ENCODE results near the gene PCLO.

PCLO gene

GRCh38 chr7:83156006-83156405, 6.7 kb downstream of the PCLO start:
- TF ChIP-seq, protein P1, sequence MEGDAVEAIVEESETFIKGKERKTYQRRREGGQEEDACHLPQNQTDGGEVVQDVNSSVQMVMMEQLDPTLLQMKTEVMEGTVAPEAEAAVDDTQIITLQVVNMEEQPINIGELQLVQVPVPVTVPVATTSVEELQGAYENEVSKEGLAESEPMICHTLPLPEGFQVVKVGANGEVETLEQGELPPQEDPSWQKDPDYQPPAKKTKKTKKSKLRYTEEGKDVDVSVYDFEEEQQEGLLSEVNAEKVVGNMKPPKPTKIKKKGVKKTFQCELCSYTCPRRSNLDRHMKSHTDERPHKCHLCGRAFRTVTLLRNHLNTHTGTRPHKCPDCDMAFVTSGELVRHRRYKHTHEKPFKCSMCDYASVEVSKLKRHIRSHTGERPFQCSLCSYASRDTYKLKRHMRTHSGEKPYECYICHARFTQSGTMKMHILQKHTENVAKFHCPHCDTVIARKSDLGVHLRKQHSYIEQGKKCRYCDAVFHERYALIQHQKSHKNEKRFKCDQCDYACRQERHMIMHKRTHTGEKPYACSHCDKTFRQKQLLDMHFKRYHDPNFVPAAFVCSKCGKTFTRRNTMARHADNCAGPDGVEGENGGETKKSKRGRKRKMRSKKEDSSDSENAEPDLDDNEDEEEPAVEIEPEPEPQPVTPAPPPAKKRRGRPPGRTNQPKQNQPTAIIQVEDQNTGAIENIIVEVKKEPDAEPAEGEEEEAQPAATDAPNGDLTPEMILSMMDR (conservative IDR thresholded peaks at IDR 0.05; ENCODE audit: low read depth, low read length), result no peak
- DNase-seq (ENCODE audit: low read depth), result no peak
- no peak overlapping the region for H3K4me3 ChIP-seq (ENCODE audit: low read length)

DNA sequence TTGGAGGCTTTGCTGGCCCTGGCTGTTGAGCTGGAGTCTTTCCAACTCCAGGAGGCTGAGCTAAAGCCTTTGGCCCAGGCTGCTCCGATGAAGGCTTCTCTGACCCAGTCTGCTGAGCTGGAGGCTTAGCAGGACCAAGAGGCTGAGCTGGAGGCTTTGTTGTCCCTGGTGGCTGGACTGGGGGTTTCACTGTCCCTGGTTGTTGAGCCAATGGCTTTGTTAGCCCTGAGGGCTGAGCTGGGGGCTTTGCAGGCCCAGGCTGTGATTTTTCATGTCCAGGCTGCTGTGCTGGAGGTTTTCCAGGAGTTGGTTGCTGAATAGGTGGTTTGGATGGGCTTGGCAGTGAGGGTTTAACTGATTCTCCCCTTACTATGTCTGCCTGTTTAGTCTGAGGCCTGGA, 7.3 kb downstream of the PCLO start:
- H3K4me3 ChIP-seq (ENCODE audit: low read length), result no peak overlapping the region
- DNase-seq (ENCODE audit: low read depth), result no peak
- TF ChIP-seq, protein P1 (conservative IDR thresholded peaks at IDR 0.05; ENCODE audit: low read depth, low read length), result no peak

- no peak for DNase-seq (ENCODE audit: low read depth)
- TF ChIP-seq, protein P1 (conservative IDR thresholded peaks at IDR 0.05; ENCODE audit: low read depth, low read length), result no peak
- H3K4me3 ChIP-seq (ENCODE audit: low read length), result no peak overlapping the region
Measured at GRCh38 chr7:83153419-83153818, 9.3 kb downstream of the PCLO start.

GRCh38 chr7:83150310-83150709, 12.4 kb downstream of the PCLO start:
- DNase-seq (ENCODE audit: low read depth), result no peak
- no peak overlapping the region for H3K4me3 ChIP-seq (ENCODE audit: low read length)
- TF ChIP-seq, protein P1 (conservative IDR thresholded peaks at IDR 0.05; ENCODE audit: low read depth, low read length), result no peak

GRCh38 chr7:83149466-83149865, 13.2 kb downstream of the PCLO start:
- H3K4me3 ChIP-seq (ENCODE audit: low read length), result no peak overlapping the region
- TF ChIP-seq, protein P1 (conservative IDR thresholded peaks at IDR 0.05; ENCODE audit: low read depth, low read length), result no peak

DNA sequence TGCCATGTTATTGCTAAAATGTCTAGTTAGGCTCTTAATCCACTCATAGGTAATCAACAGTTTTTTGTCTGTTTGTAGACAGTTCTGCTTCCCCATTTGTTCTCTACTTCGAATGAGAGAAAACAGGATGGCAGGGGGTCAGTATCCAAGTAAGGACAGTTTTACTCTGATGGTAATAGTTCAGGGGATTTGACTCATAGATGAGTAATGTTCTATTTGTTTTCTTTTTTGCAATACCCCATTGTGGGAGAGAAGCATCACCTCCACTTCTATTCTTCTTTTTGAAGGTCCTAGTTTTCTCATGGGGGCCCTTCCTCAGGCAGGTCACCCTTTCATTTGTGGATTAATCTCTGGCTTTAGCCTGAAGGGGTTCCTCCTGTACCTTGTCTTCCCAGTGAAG, 13.9 kb downstream of the PCLO start:
- no peak for DNase-seq (ENCODE audit: low read depth)
- TF ChIP-seq, protein P1 (conservative IDR thresholded peaks at IDR 0.05; ENCODE audit: low read depth, low read length), result no peak
- H3K4me3 ChIP-seq (ENCODE audit: low read length), result no peak overlapping the region

More at GRCh38 chr7:83149466-83149865, 13.2 kb downstream of the PCLO start:
- DNase-seq (ENCODE audit: low read depth), result no peak

- no peak for DNase-seq (ENCODE audit: low read depth)
- no peak overlapping the region for H3K4me3 ChIP-seq (ENCODE audit: low read length)
- TF ChIP-seq, protein P1 (conservative IDR thresholded peaks at IDR 0.05; ENCODE audit: low read depth, low read length), result no peak
Measured at GRCh38 chr7:83143107-83143506, 19.6 kb downstream of the PCLO start.

All from retinal pigment epithelial cell (primary cell).